ENCODE data around the gene TBXA2R. TPM values are rescaled to one million over a fixed set of nuclear protein-coding genes. Genes with fewer than 3 reads are reported as not detected.
"Not testable (repeated sequence)": the region's sequence is repeated elsewhere in the genome, so short reads cannot be mapped to it uniquely, and the experiment has no call there.

TBXA2R gene
- 0.52 and 0.93 TPM in 2 replicates for total RNA-seq

DNA sequence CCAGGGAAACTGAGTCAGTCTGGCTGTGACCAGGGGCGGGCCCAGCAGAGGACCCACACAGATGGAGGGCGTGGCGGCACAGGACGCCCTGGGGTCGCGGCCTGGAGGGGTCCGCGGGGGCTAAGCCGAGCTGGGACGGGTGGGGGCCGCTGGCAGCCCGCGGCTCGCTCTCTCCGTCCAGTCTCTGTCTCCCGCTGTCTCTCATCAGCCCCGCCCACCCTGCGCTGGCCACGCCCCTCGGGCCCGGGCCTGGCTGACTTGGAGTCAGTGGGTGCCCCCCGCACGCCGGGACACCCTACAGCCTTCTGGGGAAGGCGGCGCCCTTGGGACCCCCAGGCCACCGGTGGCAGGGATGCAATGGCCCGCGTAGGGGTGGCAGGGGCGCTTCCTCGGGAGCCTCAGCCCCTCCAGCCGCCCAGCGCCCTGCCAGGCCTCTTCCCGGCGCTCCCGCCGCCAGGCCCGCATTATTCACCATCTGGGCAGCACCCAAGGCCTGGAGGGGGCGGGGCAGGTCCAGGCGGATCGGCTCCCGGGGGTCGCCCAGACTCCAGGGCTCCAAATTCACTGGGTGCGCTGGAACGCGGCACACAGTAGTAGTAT is at the start of gene TBXA2R:
Gene TBXA2R, minus strand, starts transcription at position 186 of the 600 bp plus-strand sequence. CDS start 6,241 bp downstream, outside the sequence.
- intact Hi-C loops (cut with micrococcal nuclease) = no loop called here

DNA sequence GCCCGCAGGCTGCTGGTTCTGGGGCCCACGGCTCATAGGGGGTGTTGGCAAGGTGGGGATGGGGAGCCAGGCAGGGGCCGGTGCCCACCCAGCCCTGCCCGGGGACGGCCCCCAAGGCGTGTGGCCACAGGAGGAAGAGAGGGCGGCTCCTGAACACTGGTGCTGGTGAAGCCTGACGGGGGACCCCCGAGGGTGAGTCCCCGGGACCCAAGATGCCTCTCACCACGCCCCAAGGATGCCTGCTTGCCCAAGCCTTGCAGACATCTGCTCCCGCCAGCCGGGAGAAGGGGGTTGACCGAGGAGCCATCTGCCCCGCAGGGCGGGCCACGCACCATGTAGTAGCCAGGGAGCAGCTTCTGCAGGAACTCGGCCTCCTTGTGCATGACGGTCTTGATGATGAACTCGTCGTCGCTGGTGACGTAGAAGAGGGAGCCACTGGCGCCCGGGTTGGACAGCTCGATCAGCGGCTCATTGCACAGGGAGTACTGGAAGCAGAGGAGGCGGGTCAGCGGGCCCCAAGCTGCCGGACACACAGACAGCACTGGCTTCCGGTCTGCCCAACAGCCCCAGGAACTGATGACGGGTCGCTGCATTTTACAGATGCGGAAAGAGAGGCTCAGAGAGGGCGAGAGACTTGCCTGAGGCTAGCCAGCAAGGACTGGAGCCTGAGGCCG is 49.5 kb upstream of the TBXA2R start:
- intact Hi-C loops (cut with micrococcal nuclease) = no loop called here

DNA sequence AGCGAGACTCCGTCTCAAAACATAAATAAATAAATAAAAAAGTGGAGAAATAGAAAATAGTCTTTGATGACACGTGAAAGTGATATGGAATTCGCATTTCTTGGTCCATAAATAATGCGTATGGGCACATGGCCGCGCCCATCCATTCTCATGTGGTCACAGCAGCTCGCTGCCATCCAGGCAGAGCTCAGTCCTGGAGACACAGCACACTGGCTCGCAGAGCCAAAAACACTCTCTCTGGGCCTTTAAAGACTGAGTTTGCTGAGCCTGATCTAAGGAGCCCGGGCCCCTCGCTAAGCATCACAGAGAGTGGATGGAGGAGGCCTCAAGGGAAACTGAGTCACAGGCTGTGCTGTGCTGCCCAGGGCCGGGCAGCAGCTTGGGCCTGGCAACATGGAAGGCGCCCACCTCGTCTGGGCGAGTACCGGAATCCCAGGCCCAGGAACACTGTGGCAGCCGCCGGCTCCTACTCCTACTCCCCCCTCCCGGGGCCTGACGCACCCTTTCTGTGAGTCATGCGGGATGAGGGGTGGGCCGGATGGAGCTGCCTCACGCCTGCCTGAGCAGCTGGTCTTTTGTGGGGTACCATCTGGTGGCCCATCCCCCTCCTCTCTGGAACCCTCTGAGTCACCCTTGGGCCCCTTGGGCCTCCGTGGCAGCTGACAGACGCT is 48.9 kb upstream of the TBXA2R start:
- intact Hi-C loops (cut with micrococcal nuclease) = no loop called here

DNA sequence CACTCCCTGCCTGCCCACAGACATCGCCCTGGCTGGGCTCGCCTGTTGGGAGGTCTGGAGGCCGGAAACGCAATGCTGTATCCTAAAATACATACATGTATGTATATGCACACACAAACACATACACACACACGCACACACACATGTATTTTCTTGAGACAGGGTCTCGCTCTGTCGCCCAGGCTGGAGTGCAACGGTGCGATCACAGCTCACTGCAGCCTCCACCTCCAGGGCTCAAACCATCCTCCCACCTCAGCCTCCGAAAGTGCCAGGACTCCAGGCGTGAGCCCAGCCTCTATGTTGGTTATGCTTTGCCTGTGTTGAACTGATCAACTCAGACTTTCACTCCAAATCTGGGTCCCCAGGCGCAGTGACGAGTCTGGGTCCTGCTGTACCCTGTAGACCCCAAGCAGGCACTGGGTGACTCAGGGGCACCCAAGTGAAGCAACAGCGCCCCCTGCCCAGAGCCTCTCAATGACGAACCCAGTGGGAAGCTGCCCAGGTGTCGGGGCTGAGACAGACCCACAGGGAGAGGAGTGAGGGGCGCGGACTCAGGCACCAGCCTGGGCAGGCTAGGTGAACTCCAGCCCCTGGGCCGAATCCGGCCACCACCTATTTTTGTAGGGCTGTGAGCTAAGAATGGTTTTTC is 47.3 kb upstream of the TBXA2R start:
- intact Hi-C loops (cut with micrococcal nuclease) = no loop called here

- intact Hi-C loops (cut with micrococcal nuclease) = no loop called here
Measured at GRCh38 chr19:3653081-3653795, 46.6 kb upstream of the TBXA2R start.

DNA sequence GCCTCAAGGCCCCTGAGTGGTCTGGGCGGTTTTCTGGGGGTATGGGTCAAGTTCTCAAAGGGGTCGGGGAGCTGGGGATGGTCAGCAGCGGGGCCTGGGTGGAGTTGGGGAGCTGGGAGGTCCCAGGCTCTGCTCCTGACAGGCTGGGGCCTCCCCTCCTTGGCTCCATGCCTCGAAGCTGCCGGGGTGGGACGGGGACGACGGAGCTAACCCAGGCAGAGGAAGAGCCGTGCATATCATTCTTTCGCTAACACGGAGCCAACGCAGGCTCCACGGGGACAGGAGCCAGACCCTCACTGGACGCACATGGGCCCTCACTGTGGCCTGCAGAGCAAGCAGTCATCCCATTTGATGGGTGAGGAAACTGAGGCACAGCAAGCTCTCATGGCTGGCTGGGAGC is 45.7 kb upstream of the TBXA2R start:
- intact Hi-C loops (cut with micrococcal nuclease) = no loop called here

GRCh38 chr19:3651684-3652083 is 45.0 kb upstream of the TBXA2R start:
- intact Hi-C loops (cut with micrococcal nuclease) = no loop called here

DNA sequence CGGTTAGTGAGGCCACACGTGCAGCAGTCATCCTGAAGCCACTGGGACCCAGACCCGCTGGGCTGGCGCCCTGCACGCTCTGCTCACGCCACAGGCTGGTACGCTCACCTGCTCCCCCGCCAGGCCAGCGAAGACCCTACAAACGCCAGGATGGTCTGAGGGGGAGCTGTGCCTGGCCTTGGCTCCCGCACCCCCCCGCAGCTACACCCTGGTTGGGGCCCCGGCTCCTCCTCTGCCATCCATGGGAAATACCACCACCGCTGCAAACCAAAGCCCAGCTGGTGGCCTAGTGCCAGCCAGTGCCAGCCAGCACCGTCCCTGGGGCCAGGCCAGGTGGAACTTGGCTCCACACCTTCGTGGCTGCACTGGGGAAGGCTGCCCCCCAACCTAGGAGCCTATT is 43.2 kb upstream of the TBXA2R start:
- intact Hi-C loops (cut with micrococcal nuclease) = no loop called here

- intact Hi-C loops (cut with micrococcal nuclease) = no loop called here
Measured at GRCh38 chr19:3648037-3648905, 41.6 kb upstream of the TBXA2R start.

DNA sequence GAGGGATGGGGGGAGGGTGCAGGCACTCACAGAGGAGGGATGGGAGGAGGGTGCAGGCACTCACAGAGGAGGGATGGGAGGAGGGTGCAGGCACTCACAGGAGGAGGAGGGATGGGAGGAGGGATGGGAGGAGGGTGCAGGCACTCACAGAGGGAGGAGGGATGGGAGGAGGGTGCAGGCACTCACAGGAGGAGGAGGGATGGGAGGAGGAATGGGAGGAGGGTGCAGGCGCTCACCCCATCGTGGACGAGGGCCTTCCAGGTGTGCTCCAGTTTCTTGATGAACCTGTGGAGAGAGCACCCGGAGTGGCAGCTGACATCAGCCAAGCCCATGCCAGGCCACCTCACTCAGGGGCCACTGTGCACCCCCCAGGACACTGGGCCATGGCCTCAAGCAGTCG is 40.4 kb upstream of the TBXA2R start:
- intact Hi-C loops (cut with micrococcal nuclease) = not testable (repeated sequence)

DNA sequence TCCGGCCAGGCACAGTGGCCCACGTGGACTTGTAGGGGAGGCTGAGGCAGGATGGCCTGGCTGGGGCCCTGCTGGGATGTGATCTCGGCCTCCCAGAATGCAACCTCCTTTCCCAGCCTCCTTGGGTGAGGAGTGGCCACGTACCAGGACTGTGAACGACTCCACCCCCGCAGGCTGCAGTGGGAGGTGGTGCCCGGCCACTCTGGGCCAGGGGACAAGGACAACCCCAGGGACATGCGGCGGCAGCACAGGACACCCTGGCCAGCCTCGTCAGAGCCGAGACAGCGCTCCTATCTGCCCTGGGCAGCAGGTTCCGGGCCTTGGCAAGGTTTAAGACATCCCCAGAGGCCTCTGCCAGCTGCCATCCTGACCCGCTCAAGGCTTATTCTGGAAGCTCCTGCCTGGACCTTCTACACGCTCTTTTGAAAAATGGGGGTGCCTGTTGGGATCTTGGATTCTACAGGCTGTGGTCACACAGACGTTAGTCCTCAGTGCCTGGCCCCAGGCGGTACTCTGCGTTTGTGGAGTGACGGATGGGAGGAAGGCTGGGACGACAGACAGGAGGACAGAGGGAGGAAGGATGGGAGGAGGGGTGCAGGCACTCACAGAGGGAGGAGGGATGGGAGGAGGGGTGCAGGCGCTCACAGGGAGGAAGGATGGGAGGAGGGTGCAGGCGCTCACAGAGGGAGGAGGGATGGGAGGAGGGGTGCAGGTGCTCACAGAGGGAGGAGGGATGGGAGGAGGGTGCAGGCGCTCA is 39.8 kb upstream of the TBXA2R start:
- intact Hi-C loops (cut with micrococcal nuclease) = no loop called here

DNA sequence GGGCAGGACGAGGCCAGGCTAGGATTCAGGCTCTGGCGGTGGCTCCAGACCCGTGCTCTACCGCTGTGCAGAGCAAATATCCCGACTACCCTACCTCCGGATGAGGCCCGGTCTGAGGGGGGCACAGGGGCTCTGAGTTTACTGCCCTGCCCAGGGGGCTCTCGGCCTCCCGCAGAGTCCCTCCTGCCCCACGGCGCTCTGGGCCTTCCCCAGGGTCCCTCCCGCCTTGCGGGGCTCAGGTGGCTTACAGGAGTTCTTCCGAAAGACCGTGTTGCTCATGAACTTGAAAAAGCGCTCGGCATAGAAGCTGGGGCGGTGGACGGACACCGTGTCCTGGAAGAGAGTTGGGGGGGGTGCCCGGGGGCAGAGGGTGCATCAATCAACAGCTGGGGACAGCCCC is 39.1 kb upstream of the TBXA2R start:
- intact Hi-C loops (cut with micrococcal nuclease) = no loop called here

DNA sequence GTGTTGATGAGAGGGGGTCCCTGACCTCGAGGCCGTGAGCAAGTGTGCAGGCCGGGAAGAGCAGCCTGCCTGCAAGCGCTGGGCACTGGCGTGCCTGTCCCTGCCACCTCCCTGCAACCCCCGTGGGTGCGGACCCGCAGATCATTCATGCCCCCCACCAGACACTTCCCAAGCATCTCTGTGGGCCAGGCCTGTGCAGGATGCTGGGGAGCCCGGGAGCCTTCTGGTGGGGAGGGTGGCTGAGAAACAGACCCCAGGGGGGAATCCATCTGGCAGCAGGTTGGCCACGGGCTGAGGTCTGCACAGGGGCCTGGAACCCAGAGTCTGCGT is 38.4 kb upstream of the TBXA2R start:
- intact Hi-C loops (cut with micrococcal nuclease) = no loop called here

GRCh38 chr19:3644351-3645066 is 37.8 kb upstream of the TBXA2R start:
- intact Hi-C loops (cut with micrococcal nuclease) = no loop called here

GRCh38 chr19:3643674-3644313 is 37.1 kb upstream of the TBXA2R start:
- intact Hi-C loops (cut with micrococcal nuclease) = no loop called here

DNA sequence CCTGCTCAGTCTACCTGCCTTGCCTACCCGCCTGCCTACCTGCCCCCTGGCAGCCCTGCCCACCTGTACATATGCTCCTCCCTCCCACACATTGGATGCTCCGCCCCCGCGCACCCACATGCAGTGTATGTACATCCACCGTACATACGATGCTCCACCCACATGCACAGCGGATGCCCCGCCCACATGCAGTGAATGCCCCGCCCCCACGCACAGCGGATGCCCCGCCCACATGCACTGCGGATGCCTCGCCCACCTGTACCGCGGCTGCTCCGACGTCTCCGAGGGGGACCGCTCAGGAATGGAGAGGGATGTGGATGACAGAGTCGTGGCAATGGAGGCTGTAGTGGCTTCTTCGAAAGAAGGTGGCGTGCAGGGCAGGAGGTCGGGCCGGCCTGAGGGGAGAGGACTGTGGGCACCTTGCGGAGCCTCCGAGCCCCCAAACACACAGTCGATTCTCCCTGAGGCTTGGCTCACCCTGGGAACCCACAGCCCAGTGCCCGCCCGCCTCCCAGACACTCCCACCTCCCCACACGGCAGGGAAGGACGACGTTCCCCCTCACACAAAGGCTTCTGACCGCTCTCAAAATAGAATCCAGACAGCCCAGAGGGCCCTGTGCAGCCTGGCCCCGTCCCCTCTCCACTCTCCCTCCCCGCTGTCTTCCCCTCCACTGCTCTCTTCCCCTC is 36.5 kb upstream of the TBXA2R start:
- intact Hi-C loops (cut with micrococcal nuclease) = no loop called here

DNA sequence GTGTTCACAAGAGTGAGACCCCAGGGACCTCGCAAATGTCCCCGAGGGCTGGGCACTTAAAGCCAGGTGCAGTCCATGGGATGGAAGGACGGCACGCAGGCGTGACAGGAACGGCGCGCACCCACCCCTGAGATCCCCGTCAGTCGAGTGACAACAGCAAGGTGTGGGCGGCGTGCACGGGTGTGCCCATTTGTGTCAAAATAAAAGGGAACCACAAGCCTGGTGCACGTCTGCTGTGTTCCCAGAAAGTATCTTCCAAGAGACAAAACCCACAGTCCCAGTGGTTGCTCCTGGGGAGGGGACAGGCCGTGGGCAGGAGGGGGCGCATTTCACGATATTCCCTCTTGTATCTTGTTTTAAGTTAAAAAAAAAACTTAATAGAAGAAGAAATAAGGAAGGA is 35.6 kb upstream of the TBXA2R start:
- intact Hi-C loops (cut with micrococcal nuclease) = no loop called here

Measured in T-helper 2 cell treated with Interferon-gamma antibody and Interleukin-4, amounts not matched to agents 100 ng/mL and 5 ng/mL, for 36 hours (primary cell).